K562 (cell line): ENCODE measurements around the gene GLUD1. TPM values are rescaled to one million over a fixed set of nuclear protein-coding genes. Genes with fewer than 3 reads are reported as not detected.

Experiments
- ASH1L ChIP-seq: fragments of 450-650 bp; IDR thresholded peaks from 2 replicates; pipeline ENCODE4 v1.6.1; 2018; ENCODE audit warnings: borderline replicate concordance, mild to moderate bottlenecking, low read depth; ENCODE audit not compliant: partially characterized antibody
- CHD1 ChIP-seq: fragments of 200-600 bp; sonication (generic); IDR thresholded peaks from one replicate; pipeline ENCODE4 v1.6.1; 2012; ENCODE audit warnings: mild to moderate bottlenecking, moderate library complexity, low read length, inconsistent platforms
- CREM ChIP-seq: IDR thresholded peaks from 2 replicates; pipeline ENCODE4 v1.6.1; 2014; ENCODE audit warnings: antibody characterized with exemption, low read depth
- EWSR1 ChIP-seq: fragments of 450-650 bp; IDR thresholded peaks from 2 replicates; pipeline ENCODE4 v1.6.1; 2018; ENCODE audit warnings: borderline replicate concordance, mild to moderate bottlenecking, low read depth, moderate library complexity; ENCODE audit not compliant: partially characterized antibody
- GABPB2 ChIP-seq: fragments of 250-450 bp; sonication (Bioruptor Pico); conservative IDR thresholded peaks from 2 replicates; pipeline ENCODE4 v1.5.1; 2021; ENCODE audit warnings: mild to moderate bottlenecking
- GATAD2B ChIP-seq: fragments of 450-650 bp; IDR thresholded peaks from 2 replicates; pipeline ENCODE4 v1.6.1; 2017; ENCODE audit warnings: mild to moderate bottlenecking, borderline replicate concordance
- MAFG ChIP-seq: fragments of 450-650 bp; conservative IDR thresholded peaks from 2 replicates; pipeline ENCODE4 v1.6.1; 2016; ENCODE audit warnings: missing genetic modification characterization, missing compliant biosample characterization
- MAFK ChIP-seq: IDR thresholded peaks from 2 replicates; pipeline ENCODE4 v1.6.1; 2011; ENCODE audit warnings: low read length, improper control_type of control experiment
- NCOA6 ChIP-seq: fragments of 450-650 bp; IDR thresholded peaks from 2 replicates; pipeline ENCODE4 v1.6.1; 2017; ENCODE audit warnings: mild to moderate bottlenecking
- PTTG1 ChIP-seq: fragments of 450-650 bp; IDR thresholded peaks from 2 replicates; pipeline ENCODE4 v1.6.1; 2016; ENCODE audit warnings: low read depth, mild to moderate bottlenecking, missing genetic modification characterization, missing compliant biosample characterization
- RBM25 ChIP-seq: fragments of 200-400 bp; formaldehyde crosslinking; IDR thresholded peaks from 2 replicates; pipeline ENCODE4 v1.6.1; 2018; ENCODE audit warnings: low read length, low read depth, moderate library complexity; ENCODE audit not compliant: severe bottlenecking
- STAT5A ChIP-seq: IDR thresholded peaks from 2 replicates; pipeline ENCODE4 v1.6.1; 2012; ENCODE audit warnings: low read length, inconsistent platforms, borderline replicate concordance
- ZNF175 ChIP-seq: fragments of 200-800 bp; sonication (Bioruptor generic); IDR thresholded peaks from 2 replicates; pipeline ENCODE4 v1.6.1; 2016; ENCODE audit warnings: low read depth, mild to moderate bottlenecking, missing genetic modification characterization, missing compliant biosample characterization
- ZNF444 ChIP-seq: fragments of 250-450 bp; sonication (Bioruptor Pico); IDR thresholded peaks from 2 replicates; pipeline ENCODE4 v1.4.0; 2020; ENCODE audit warnings: mild to moderate bottlenecking, moderate library complexity
- ZNF511 ChIP-seq: sonication (generic); formaldehyde crosslinking; IDR thresholded peaks from 2 replicates; pipeline ENCODE4 v1.8.0; 2022; ENCODE audit warnings: mild to moderate bottlenecking, missing genetic modification reagents
- ZNF583 ChIP-seq: fragments of 250-450 bp; sonication (Bioruptor Pico); IDR thresholded peaks from 2 replicates; pipeline ENCODE4 v1.4.0; 2020
- ZNF76 ChIP-seq: fragments of 250-450 bp; sonication (Bioruptor Pico); IDR thresholded peaks from 2 replicates; pipeline ENCODE4 v1.4.0; 2020; ENCODE audit warnings: mild to moderate bottlenecking, moderate library complexity, borderline replicate concordance
- polyA plus RNA-seq, 8 experiments: library from polyadenylated mRNA; depleted of rRNA in 4 of 8; stranded (reverse) in 5 of 8; unstranded in 3 of 8; fragments of >200 nt; fragmentation: Nextera tagmentation in 2 of 8; fragmentation: Illumina TruSeq in 1 of 8; extraction: Ambion mirVana in 2 of 8; extraction: Trizol in 1 of 8; gene quantifications; 2 replicates each; pipeline versions ENCODE4 v1.2.1 to v1.2.3, GENCODE V29; 2011 to 2014; ENCODE audit warnings: inconsistent platforms in 1 of 8, missing spikeins in 1 of 8
- total RNA-seq, 7 experiments: library from RNA; depleted of rRNA in 6 of 7; stranded (reverse); fragments of >200 nt in 6 of 7; fragmentation: Illumina TruSeq in 2 of 7; extraction: Trizol in 2 of 7; gene quantifications; 2 replicates each; pipeline versions ENCODE4 v1.2.1 to v1.2.3, GENCODE V29; 2011 to 2021; ENCODE audit warnings: low replicate concordance in 1 of 7
- TF ChIP-seq, protein P1 (sequence below), 2 experiments: IDR thresholded peaks in 1 of 2; conservative IDR thresholded peaks in 1 of 2; 2 replicates each; pipeline ENCODE4 v1.6.1; 2016; ENCODE audit warnings: low read depth in 2 of 2, mild to moderate bottlenecking in 1 of 2, missing compliant biosample characterization in 1 of 2, missing genetic modification characterization in 1 of 2, moderate library complexity in 1 of 2
- TF ChIP-seq, protein P2 (sequence below): fragments of 250-450 bp; sonication (Bioruptor Pico); IDR thresholded peaks from 2 replicates; pipeline ENCODE4 v1.9.0; 2021; ENCODE audit warnings: mild to moderate bottlenecking
- TF ChIP-seq, protein P3 (sequence below): sonication (generic); formaldehyde crosslinking; IDR thresholded peaks from 2 replicates; pipeline ENCODE4 v1.8.1; 2022; ENCODE audit warnings: missing genetic modification reagents
- TF ChIP-seq, protein P4 (sequence below): fragments of 450-650 bp; IDR thresholded peaks from 2 replicates; pipeline ENCODE4 v1.7.1; 2018; ENCODE audit warnings: mild to moderate bottlenecking, low read depth; ENCODE audit not compliant: partially characterized antibody

Gene GLUD1
- total and polyA plus RNA-seq, 9 of the 15 experiments (the other 6 are each of a cell fraction or from before 2014, with no cell fraction given), result 21.9 to 92.0 (median 76.3) TPM

DNA sequence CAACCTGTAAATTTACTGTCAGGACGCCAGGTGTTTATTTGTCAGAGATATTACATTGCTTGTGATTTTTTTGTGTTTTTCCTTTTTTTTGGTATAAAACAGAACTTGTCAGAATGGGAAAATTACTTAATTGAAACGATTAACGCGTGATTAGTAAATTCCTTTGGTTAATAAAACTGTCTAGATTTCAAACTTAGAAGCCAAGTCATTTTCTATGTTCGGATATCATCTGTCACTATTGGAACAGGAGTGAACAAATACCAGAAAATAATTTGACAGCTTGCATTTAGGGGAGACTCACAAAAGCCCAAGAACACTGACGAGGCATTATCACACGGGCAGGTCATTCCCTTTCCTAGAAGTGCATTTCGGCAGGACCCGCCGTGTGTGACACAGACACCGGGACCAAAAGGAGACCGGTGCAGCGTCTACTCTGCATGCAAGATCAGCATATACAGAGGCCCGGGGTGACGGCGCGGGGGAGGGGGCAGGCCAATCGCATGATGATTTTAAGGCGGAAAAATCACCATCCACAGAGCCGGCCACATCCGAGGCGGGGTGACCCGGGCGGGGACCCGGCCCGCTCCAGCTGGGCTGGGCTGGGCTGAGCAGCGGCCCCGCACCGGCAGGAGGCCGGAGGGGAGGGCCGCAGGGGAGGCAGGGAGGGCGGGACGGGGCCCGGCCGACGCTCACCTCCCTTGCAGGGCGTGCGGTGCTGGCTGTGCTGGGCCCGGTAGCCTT, 841 bp downstream of the GLUD1 start (continued):
- TF ChIP-seq, protein P1, sequence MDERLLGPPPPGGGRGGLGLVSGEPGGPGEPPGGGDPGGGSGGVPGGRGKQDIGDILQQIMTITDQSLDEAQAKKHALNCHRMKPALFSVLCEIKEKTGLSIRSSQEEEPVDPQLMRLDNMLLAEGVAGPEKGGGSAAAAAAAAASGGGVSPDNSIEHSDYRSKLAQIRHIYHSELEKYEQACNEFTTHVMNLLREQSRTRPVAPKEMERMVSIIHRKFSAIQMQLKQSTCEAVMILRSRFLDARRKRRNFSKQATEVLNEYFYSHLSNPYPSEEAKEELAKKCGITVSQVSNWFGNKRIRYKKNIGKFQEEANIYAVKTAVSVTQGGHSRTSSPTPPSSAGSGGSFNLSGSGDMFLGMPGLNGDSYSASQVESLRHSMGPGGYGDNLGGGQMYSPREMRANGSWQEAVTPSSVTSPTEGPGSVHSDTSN (CRISPR knock-in tag; IDR thresholded peaks at IDR 0.05; ENCODE audit: low read depth), result no peak
- TF ChIP-seq, protein P1 (tag; conservative IDR thresholded peaks at IDR 0.05; ENCODE audit: low read depth), result no peak
- TF ChIP-seq, protein P2, sequence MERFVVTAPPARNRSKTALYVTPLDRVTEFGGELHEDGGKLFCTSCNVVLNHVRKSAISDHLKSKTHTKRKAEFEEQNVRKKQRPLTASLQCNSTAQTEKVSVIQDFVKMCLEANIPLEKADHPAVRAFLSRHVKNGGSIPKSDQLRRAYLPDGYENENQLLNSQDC (CRISPR knock-in tag), result no peak
- TF ChIP-seq EWSR1 (no peak), ZNF175 (no peak), ASH1L (no peak), STAT5A (no peak), GABPB2 (CRISPR knock-in tag) (no peak), ZNF76 (CRISPR knock-in tag) (no peak), ZNF444 (CRISPR knock-in tag) (no peak), ZNF511 (CRISPR knock-in tag) (no peak), CREM (peak; percentile 25; the same call in 1 of the 2 replicates), CHD1 (no peak), ZNF583 (CRISPR knock-in tag) (no peak), GATAD2B (no peak), MAFK (peak; percentile 57; the same call in 1 of the 2 replicates), NCOA6 (no peak), MAFG (tag) (peak; percentile 71), PTTG1 (tag) (no peak), RBM25 (no peak)
- TF ChIP-seq, protein P3, sequence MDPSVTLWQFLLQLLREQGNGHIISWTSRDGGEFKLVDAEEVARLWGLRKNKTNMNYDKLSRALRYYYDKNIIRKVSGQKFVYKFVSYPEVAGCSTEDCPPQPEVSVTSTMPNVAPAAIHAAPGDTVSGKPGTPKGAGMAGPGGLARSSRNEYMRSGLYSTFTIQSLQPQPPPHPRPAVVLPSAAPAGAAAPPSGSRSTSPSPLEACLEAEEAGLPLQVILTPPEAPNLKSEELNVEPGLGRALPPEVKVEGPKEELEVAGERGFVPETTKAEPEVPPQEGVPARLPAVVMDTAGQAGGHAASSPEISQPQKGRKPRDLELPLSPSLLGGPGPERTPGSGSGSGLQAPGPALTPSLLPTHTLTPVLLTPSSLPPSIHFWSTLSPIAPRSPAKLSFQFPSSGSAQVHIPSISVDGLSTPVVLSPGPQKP (CRISPR knock-in tag), result no peak
- TF ChIP-seq, protein P4, sequence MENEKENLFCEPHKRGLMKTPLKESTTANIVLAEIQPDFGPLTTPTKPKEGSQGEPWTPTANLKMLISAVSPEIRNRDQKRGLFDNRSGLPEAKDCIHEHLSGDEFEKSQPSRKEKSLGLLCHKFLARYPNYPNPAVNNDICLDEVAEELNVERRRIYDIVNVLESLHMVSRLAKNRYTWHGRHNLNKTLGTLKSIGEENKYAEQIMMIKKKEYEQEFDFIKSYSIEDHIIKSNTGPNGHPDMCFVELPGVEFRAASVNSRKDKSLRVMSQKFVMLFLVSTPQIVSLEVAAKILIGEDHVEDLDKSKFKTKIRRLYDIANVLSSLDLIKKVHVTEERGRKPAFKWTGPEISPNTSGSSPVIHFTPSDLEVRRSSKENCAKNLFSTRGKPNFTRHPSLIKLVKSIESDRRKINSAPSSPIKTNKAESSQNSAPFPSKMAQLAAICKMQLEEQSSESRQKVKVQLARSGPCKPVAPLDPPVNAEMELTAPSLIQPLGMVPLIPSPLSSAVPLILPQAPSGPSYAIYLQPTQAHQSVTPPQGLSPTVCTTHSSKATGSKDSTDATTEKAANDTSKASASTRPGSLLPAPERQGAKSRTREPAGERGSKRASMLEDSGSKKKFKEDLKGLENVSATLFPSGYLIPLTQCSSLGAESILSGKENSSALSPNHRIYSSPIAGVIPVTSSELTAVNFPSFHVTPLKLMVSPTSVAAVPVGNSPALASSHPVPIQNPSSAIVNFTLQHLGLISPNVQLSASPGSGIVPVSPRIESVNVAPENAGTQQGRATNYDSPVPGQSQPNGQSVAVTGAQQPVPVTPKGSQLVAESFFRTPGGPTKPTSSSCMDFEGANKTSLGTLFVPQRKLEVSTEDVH, result no peak
